B cell (primary cell): ENCODE measurements around the gene ENTHD1.

Experiments used
- CTCF ChIP-seq: fragments of 200-600 bp; IDR thresholded peaks from one replicate; pipeline ENCODE4 v1.8.0; 2022; ENCODE audit warnings: antibody characterized with exemption, mild to moderate bottlenecking
- EZH2 ChIP-seq: IDR thresholded peaks from 2 replicates; pipeline ENCODE4 v1.6.1; 2012; ENCODE audit warnings: borderline replicate concordance, low read depth, mild to moderate bottlenecking, moderate library complexity, low read length; ENCODE audit not compliant: insufficient read depth, poor library complexity, severe bottlenecking

GRCh38 chr22:39883057-39883456 lies 10.5 kb downstream of the ENTHD1 start:
- TF ChIP-seq CTCF (no peak), EZH2 (no peak)
